HCT116 (cell line): Measurements from ENCODE around the gene SUSD4. TPM values are rescaled to one million over a fixed set of nuclear protein-coding genes. Genes with fewer than 3 reads are reported as not detected.
A peak's percentile ranks its signal among the peaks of the same experiment; 100 is the strongest.

Experiments used
- ATAC-seq: fragments of 200-7000 bp; cut with Tn5 transposase; 2 replicates; pipeline ENCODE4 v1.9.1; 2020; ENCODE audit warnings: mild to moderate bottlenecking, moderate library complexity
- BruUV-seq: library from RNA; stranded (reverse); fragments of 400-500 nt; replicated peaks from 2 replicates; lab custom pipeline; 2021; lab: Mats Ljungman, UMichigan
- CTCF ChIA-PET: fragments of 300-600 bp; sonication (Branson Sonifier 250); formaldehyde crosslinking; loops from one replicate; lab custom pipeline; 2021; ENCODE audit warnings: antibody characterized with exemption; lab: Charles Lee
- POLR2A ChIA-PET: fragments of 300-600, 350-600 bp; sonication (Branson Sonifier 250); formaldehyde crosslinking; loops from one replicate; lab custom pipeline; 2021; ENCODE audit warnings: antibody characterized with exemption; lab: Charles Lee
- RAD21 ChIA-PET, 2 experiments: fragments of 300-600 bp; sonication (Branson Sonifier 250); formaldehyde crosslinking; loops; one replicate each; lab custom pipeline; 2023; ENCODE audit warnings: low total read pairs in 2 of 2; ENCODE audit not compliant: uncharacterized antibody in 2 of 2, unreplicated experiment in 2 of 2, low non-redundant PET in 1 of 2; lab: Charles Lee
- DNase-seq: peaks from one replicate; pipeline ENCODE4 v3.0.0-alpha.2; 2010; ENCODE audit warnings: low read depth, low spot score
- H2AFZ ChIP-seq: fragments of 200-600 bp; shearing (Covaris generic), sonication (generic); 2 replicates; pipeline ENCODE4 v1.6.1; 2017; ENCODE audit warnings: low read depth, mixed run types, mixed read lengths, antibody characterized with exemption, low read length; ENCODE audit not compliant: poor library complexity, severe bottlenecking
- H3K27ac ChIP-seq: 2 replicates; pipeline ENCODE4 v1.5.1; 2012; ENCODE audit warnings: low read depth, low read length
- H3K27me3 ChIP-seq: fragments of 200-600 bp; sonication (generic); 2 replicates; pipeline ENCODE4 v1.6.1; 2016; ENCODE audit warnings: mixed run types, low read length, mixed read lengths; ENCODE audit not compliant: insufficient read depth
- H3K36me3 ChIP-seq, 2 experiments: fragments of 200-500 bp in 1 of 2; fragments of 200-600 bp in 1 of 2; sonication (Bioruptor generic) in 1 of 2; sonication (generic) in 1 of 2; 2 replicates each; pipeline versions ENCODE4 v1.5.1 to v1.6.1; 2014 to 2016; ENCODE audit warnings: low read length in 2 of 2, inconsistent platforms in 1 of 2, mixed read lengths in 1 of 2, mixed run types in 1 of 2; ENCODE audit not compliant: insufficient read depth in 2 of 2, control insufficient read depth in 1 of 2
- H3K4me1 ChIP-seq, 2 experiments: fragments of 200-600 bp in 1 of 2; sonication (generic) in 1 of 2; 2 replicates each; pipeline versions ENCODE4 v1.5.1 to v1.6.1; 2012 to 2017; ENCODE audit warnings: low read length in 2 of 2, inconsistent platforms in 1 of 2, mild to moderate bottlenecking in 1 of 2, mixed read lengths in 1 of 2, mixed run types in 1 of 2, moderate library complexity in 1 of 2; ENCODE audit not compliant: insufficient read depth in 2 of 2, control insufficient read depth in 1 of 2
- H3K4me2 ChIP-seq: fragments of 200-600 bp; sonication (generic); 2 replicates; pipeline ENCODE4 v1.6.1; 2017; ENCODE audit warnings: mixed run types, low read length, mixed read lengths
- H3K4me3 ChIP-seq, 2 experiments: fragments of 200-600 bp in 1 of 2; sonication (generic) in 1 of 2; replicated peaks in 1 of 2; 2 replicates each; pipeline ENCODE4 v1.5.1; 2011 to 2016; ENCODE audit warnings: low read length in 2 of 2, control low read depth in 1 of 2, low read depth in 1 of 2, mild to moderate bottlenecking in 1 of 2, mixed read lengths in 1 of 2, mixed run types in 1 of 2
- H3K79me2 ChIP-seq: fragments of 200-600 bp; sonication (generic); 2 replicates; pipeline ENCODE4 v1.6.1; 2017; ENCODE audit warnings: mild to moderate bottlenecking, mixed run types, low read length, moderate library complexity, mixed read lengths; ENCODE audit not compliant: insufficient read depth
- H3K9ac ChIP-seq: fragments of 200-600 bp; sonication (generic); 2 replicates; pipeline ENCODE4 v1.6.1; 2016; ENCODE audit warnings: low read length, mixed read lengths
- H3K9me2 ChIP-seq: fragments of 200-600 bp; sonication (generic), shearing (Covaris generic); 2 replicates; pipeline ENCODE4 v1.6.1; 2017; ENCODE audit warnings: mixed run types, mild to moderate bottlenecking, moderate library complexity; ENCODE audit not compliant: insufficient read depth
- H3K9me3 ChIP-seq, 2 experiments: fragments of 200-500 bp in 1 of 2; fragments of 200-600 bp in 1 of 2; sonication (Bioruptor generic) in 1 of 2; sonication (generic) in 1 of 2; 2 replicates each; pipeline ENCODE4 v1.6.1; 2014 to 2017; ENCODE audit warnings: low read length in 2 of 2, mixed read lengths in 2 of 2, inconsistent platforms in 1 of 2, low read depth in 1 of 2, mild to moderate bottlenecking in 1 of 2, mixed run types in 1 of 2, moderate library complexity in 1 of 2; ENCODE audit not compliant: control insufficient read depth in 1 of 2, insufficient read depth in 1 of 2
- H4K20me1 ChIP-seq: fragments of 200-600 bp; sonication (generic), shearing (Covaris generic); 2 replicates; pipeline ENCODE4 v1.6.1; 2017; ENCODE audit warnings: mixed run types, mild to moderate bottlenecking, moderate library complexity; ENCODE audit not compliant: insufficient read depth
- CBX3 ChIP-seq: IDR thresholded peaks from 2 replicates; pipeline ENCODE4 v1.6.1; 2012; ENCODE audit warnings: low read depth
- CTCF ChIP-seq, 3 experiments: fragments of 200-600 bp in 1 of 3; sonication (generic) in 1 of 3; IDR thresholded peaks in 2 of 3; conservative IDR thresholded peaks in 1 of 3; 2 replicates each; pipeline ENCODE4 v1.5.1; 2012 to 2017; ENCODE audit warnings: low read depth in 2 of 3, low read length in 2 of 3, antibody characterized with exemption in 1 of 3, borderline replicate concordance in 1 of 3, control low read depth in 1 of 3, mild to moderate bottlenecking in 1 of 3, mixed read lengths in 1 of 3, mixed run types in 1 of 3, moderate library complexity in 1 of 3; ENCODE audit not compliant: insufficient read depth in 1 of 3
- EZH2 ChIP-seq: fragments of 200-600 bp; sonication (generic); IDR thresholded peaks from 2 replicates; pipeline ENCODE4 v1.6.1; 2017; ENCODE audit warnings: antibody characterized with exemption, mixed run types
- FOSL1 ChIP-seq: IDR thresholded peaks from 2 replicates; pipeline ENCODE4 v1.6.1; 2012; ENCODE audit warnings: low read depth
- POLR2A ChIP-seq: IDR thresholded peaks from 2 replicates; pipeline ENCODE4 v1.7.0; 2011; ENCODE audit warnings: borderline replicate concordance; ENCODE audit not compliant: insufficient read depth, insufficient read length; ENCODE audit errors: extremely low read depth
- RAD21 ChIP-seq: IDR thresholded peaks from 2 replicates; pipeline ENCODE4 v1.6.1; 2012; ENCODE audit warnings: low read depth, mild to moderate bottlenecking
- SIN3A ChIP-seq: IDR thresholded peaks from 2 replicates; pipeline ENCODE4 v1.6.1; 2012; ENCODE audit warnings: low read depth
- ZBTB33 ChIP-seq: IDR thresholded peaks from 2 replicates; pipeline ENCODE4 v1.6.1; 2011; ENCODE audit warnings: mild to moderate bottlenecking, low read length, moderate library complexity; ENCODE audit not compliant: insufficient replicate concordance; ENCODE audit errors: extremely low read depth
- intact Hi-C: fragments of 100-400 bp; cut with micrococcal nuclease; formaldehyde crosslinking; loops from 2 replicates; pipeline ENCODE4 v1.10.0; 2022
- total RNA-seq: library from RNA; stranded (reverse); gene quantifications from one replicate; pipeline ENCODE4 v1.2.1, GENCODE V29; 2021; ENCODE audit not compliant: unreplicated experiment

Gene SUSD4
- total RNA-seq, 1 experiment from 2014 or later: 0.59 TPM

DNA sequence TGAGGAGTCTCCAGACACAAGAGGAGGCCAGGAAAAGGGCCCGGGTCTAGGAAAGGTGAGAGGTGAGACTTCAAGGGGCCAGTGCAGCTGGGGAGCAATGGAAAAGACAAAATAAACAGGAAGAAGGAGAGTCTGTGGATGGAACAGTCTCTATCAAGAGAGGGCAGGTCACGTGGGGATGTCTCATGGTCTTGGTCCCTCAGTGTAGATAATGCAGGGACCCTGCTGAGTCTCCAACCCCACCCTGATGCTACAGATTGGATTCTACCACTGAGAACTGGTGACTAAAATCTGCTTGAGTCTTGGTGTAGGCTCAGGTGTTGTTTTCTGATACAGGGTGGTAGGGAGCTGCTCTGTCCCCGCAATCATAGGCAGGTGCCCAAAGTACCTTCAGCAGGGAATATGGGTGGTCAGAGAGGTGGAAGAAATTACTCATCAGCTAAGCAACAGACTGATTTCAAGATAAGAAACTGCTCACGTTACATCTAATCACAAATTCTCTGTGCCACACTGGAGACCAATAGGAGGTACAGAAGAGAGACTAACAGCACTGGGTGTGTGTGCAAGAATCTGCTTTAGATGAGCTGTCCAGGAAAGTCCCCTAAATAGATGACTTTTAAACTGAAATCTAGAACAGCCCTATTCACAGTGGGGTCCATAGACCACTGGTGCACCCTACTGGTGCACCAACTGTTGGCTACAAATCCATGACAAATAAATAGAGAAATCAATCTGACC is 119.4 kb downstream of the SUSD4 start:
- Histone ChIP-seq H3K36me3 (no peaks in the 10 kb centered on the region), H4K20me1 (no peaks in the 10 kb centered on the region), H3K9ac (no peak overlapping the region), H3K4me3 (no peak overlapping the region), H3K4me1 (peaks cover 0 to 7% of the 10 kb centered on the region in 2 experiments; a peak in 1 of 4 replicates), H3K27ac (no peak overlapping the region), H3K9me2 (no peaks in the 10 kb centered on the region), H3K27me3 (no peaks in the 10 kb centered on the region), H3K79me2 (no peaks in the 10 kb centered on the region)
- peak; percentile 49; the same call in 1 of the 2 replicates for ATAC-seq
- ChIA-PET RAD21 (no interaction called here), POLR2A (no interaction called here)
- DNase-seq: no peak
- no TSS peak for BruUV-seq
- TF ChIP-seq SIN3A (no peak), POLR2A (no peak), CBX3 (no peak), EZH2 (no peak), RAD21 (peak; percentile 66), CTCF (IDR thresholded peaks at IDR 0.05 in 2 of 3, conservative IDR thresholded peaks at IDR 0.05 in 1 of 3; ENCODE audit: borderline replicate concordance in 1 of 3, insufficient read depth in 1 of 3, low read depth in 2 of 3, low read length in 2 of 3) (peak; percentile 6 to 44 (median 16); a peak in 1 of 6 replicates), FOSL1 (0 out of 2 replicates have a peak, but pooled peaks have one; percentile 13), ZBTB33 (no peak)
- TF ChIP-seq, all 23 proteins: peak for 3
- no peak overlapping the region for H2AFZ ChIP-seq
- CTCF ChIA-PET: interaction anchor here (0.7 to 1.8 kb wide), 2 partner anchors 69 to 111 kb away, joined by 4 to 10 read pairs; no protein-coding TSS in a partner anchor
- H3K4me2 ChIP-seq: no peak overlapping the region
- intact Hi-C loops: no loop called here
- no peaks in the 10 kb centered on the region for H3K9me3 ChIP-seq
